ENCODE data around the gene LRRC7.

- TF ChIP-seq TAF1 (IDR thresholded peaks at IDR 0.05; ENCODE audit: borderline replicate concordance, low read depth, low read length) = no peak
- no peak for TF ChIP-seq POLR2A (IDR thresholded peaks at IDR 0.05; ENCODE audit: low read depth, low read length)
Measured at GRCh38 chr1:70005386-70006034, 437.8 kb downstream of the LRRC7 start.

Data from GM12892 (cell line).